HT1080 (cell line): ENCODE data around the gene GRAMD1A. TPM values are rescaled to one million over a fixed set of nuclear protein-coding genes. Genes with fewer than 3 reads are reported as not detected.
A peak's percentile ranks its signal among the peaks of the same experiment; 100 is the strongest.
"Not testable (repeated sequence)": the region's sequence is repeated elsewhere in the genome, so short reads cannot be mapped to it uniquely, and the experiment has no call there.

Experiments
- DNase-seq: peaks from one replicate; pipeline ENCODE4 v3.0.0-alpha.2; 2015; ENCODE audit warnings: low read depth
- total RNA-seq: library from RNA; depleted of rRNA; stranded (reverse); fragments of >200 nt; shearing (Covaris generic); gene quantifications from 2 replicates; pipeline ENCODE4 v1.2.3, GENCODE V29; 2014

The GRAMD1A gene
- total RNA-seq, 1 experiment from 2014 or later = 63.9 TPM

DNA sequence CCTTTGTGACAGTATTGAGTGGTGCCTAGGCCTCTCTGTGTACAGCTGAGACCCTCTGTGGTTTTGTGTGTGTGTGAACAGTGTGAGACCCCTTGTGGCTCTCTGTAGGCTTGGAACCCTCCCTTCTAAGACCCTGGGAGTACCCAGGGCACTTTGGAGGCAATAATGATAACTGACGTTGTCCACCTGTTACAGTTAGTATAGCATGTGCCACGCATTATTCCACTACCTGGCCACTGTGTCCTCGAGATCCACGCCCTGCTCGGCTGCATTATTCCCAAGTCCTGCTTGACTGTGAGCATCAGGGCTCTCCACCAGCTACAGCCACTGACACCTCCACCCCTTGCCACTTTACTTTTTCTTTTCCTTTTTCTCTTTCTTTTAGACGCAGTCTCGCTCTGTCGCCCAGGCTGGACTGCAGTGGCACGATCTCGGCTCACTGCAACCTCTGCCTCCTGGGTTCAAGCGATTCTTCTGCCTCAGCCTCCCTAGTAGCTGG is 2.0 kb downstream of the GRAMD1A start:
- no peak for DNase-seq

GRCh38 chr19:35004517-35005255 is 4.6 kb downstream of the GRAMD1A start:
- no peak for DNase-seq

GRCh38 chr19:35005256-35005977 is 5.3 kb downstream of the GRAMD1A start:
- no peak for DNase-seq

GRCh38 chr19:35006007-35006341 is 5.9 kb downstream of the GRAMD1A start:
- DNase-seq = not testable (repeated sequence)

GRCh38 chr19:35006342-35006998 is 6.3 kb downstream of the GRAMD1A start:
- DNase-seq = peak; percentile 67

GRCh38 chr19:35006999-35007365 is 6.9 kb downstream of the GRAMD1A start:
- DNase-seq = no peak

GRCh38 chr19:35007427-35007826 is 7.3 kb downstream of the GRAMD1A start:
- DNase-seq = not testable (repeated sequence)

DNA sequence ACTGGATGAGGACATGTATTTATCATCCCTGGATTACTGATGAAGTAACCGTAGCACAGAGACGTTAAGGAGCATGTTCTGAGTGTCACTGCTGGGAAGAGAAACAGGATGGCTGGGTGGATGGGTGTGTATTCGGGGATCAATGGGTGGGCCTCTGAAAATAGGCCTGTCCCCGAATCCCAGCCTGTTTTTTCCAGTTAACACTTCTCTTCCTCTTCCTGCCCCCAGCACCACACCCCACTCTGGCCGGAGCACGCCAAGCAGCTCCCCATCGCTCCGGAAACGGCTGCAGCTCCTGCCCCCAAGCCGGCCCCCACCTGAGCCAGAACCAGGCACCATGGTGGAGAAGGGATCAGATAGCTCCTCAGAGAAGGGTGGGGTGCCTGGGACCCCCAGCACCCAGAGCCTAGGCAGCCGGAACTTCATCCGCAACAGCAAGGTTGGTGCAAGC is 8.8 kb downstream of the GRAMD1A start:
- DNase-seq = no peak

DNA sequence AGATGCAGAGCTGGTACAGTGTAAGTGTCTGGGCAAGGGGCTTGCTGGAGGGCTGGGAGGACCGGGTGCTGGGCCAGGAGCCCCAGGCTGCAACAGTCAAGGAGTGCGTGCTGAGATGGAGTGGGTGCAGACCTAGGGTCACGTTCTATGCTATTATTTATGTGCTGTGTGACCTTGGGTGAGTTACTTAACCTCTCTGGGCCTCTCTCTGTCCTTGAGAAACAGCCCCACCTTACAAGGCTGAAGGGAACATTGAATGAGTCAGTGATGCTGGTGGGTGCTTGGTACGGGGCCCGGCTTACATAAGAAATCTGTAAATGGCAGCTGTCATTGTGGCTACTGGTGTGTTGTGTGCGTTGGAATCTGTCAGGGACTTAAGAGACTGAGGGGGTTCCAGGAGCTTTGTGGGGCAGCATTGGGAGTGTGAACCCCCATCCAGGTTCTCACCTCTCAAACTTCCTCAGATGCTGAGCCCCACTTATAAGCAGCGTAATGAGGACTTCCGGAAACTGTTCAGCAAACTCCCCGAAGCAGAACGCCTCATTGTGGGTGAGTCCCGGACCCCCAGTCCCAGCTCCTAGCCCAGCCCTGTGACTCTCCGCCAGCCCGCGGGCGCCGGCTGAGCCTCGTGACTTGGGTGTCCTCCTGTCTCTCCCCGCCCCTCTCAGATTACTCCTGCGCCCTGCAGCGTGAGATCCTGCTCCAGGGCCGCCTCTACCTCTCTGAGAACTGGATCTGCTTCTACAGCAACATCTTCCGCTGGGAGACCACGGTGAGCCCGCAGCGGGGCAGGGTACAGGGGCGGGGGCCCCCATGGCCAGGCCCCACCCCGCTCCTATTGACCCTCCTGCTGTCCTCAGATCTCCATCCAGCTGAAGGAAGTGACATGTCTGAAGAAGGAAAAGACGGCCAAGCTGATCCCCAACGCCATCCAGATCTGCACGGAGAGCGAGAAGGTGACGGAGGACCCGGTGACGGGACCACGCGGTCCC is 9.6 kb downstream of the GRAMD1A start:
- DNase-seq = no peak

GRCh38 chr19:35011091-35011689 is 11.1 kb downstream of the GRAMD1A start:
- no peak for DNase-seq

DNA sequence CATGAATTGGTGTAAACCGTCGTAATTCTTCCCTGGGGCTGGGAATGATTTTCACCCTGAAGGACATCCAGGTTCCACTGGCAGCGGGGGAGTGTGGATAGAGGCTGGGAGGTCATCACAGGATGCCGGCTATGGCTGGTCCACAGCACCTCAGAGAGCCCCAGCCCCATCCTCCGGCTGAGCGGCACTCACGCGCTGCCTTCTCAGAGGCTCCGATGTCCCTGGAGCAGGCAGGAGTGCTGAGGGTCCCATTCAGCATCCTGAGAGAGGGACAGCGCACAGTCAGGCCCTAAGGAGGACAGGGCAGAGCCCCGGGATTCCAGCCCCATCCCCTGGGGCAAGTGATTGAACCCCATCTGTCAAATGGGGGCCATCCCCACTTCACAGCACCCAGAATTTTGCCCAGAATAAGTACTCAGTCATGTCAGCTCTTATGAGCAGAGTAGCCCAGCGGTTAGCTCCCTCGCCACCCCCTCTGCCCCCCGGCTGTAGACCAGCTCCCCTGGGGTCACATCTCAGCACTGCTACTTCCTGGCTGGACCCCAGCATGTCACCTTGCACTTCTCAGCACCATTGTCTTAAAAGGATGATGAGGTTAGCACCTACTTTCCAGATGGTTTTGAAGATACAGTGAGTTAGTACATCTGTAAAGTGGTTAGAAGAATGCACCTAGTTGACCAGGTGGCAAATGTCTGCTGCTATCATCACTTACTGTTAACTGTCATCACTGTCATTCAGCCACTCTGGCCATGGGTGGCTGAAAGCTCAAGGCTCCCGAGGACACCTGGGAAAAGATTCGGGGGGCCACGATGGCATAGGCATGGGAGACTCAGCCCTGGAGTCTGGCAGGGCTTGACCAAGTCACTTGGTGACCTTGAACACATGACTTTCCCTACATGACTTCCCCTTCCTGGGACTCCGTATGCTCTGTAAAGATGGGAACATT is 11.9 kb downstream of the GRAMD1A start:
- DNase-seq = no peak

- peak; percentile 61 for DNase-seq
These were observed 13.1 kb downstream of the GRAMD1A start for GRCh38 chr19:35013041-35013819.

DNA sequence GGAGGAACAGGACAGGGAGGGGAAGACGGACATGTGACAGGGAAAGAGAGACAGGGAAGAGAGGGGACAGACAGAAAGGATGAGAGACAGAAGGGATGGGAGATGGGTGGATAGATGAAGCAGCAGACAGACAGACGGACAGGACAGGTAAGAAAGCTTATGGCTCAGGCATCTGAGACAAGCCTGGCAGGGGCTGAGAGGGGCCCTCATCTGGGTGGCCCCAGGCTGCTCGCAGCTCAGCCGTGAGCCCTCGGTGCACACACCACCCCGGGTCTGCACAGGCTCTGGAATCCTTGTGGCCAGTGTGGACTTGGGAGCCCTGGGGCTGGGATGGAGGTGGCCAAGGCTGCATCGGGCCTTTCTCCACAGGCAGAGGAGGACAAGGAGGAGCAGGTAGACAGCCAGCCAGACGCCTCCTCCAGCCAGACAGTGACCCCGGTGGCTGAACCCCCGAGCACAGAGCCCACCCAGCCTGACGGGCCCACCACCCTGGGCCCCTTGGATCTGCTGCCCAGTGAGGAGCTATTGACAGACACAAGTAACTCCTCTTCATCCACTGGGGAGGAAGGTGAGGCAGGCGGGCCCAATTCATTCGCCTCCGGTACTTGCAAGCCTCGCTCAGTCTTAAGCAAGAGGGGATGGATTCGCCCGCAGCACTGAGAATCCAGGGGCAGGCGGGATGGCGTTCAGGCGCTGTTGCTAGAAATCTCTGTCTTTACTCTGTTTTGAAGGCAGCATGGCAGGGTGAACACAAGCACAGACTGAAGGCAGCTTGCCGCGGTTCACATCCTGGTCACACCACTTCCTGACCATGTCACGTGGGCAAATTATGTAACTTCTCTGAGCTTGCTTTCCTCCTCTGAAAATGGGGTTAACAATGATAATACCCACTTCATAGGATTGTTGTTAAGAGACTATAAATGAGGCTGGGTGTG is 14.0 kb downstream of the GRAMD1A start:
- no peak for DNase-seq

GRCh38 chr19:35014774-35015173 is 14.7 kb downstream of the GRAMD1A start:
- not testable (repeated sequence) for DNase-seq

- no peak for DNase-seq
These were observed 15.3 kb downstream of the GRAMD1A start for GRCh38 chr19:35015270-35015953.

DNA sequence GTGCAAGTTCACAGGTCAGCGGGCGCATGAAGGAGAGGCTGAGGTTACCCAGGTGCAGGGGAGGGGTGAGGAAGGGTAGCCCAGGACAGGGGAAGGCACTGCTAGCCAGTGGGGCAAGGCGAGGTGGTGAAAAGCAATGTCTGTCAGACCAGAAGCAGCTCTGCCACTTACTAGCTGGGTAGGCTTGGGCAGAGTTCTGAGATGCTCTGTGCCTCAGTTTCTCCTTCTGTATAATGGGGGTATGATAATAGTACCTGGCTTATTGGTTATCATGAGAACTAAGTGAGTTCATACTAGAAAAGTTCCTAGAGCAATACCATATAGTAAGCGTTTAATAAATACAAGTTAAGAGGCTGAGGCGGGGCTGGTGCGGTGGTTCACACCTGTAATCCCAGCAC is 15.8 kb downstream of the GRAMD1A start:
- DNase-seq = no peak

- DNase-seq = no peak
These were observed 17.4 kb downstream of the GRAMD1A start for GRCh38 chr19:35017507-35017906.
